HG02884 (cell line): ENCODE measurements around the gene CD38.
"Not testable (repeated sequence)": the region's sequence is repeated elsewhere in the genome, so short reads cannot be mapped to it uniquely, and the experiment has no call there.

Source experiments
- ATAC-seq: cut with Tn5 transposase; IDR thresholded peaks from one replicate; pipeline ENCODE4 v1.9.1; 2021; ENCODE audit warnings: mild to moderate bottlenecking, moderate library complexity; ENCODE audit not compliant: unreplicated experiment

The CD38 gene

GRCh38 chr4:15778289-15779241 lies at the start of gene CD38:
CD38 (plus strand) TSS chr4:15778328; CDS start chr4:15778415, 87 bp downstream.
- ATAC-seq = peak; percentile 71

DNA sequence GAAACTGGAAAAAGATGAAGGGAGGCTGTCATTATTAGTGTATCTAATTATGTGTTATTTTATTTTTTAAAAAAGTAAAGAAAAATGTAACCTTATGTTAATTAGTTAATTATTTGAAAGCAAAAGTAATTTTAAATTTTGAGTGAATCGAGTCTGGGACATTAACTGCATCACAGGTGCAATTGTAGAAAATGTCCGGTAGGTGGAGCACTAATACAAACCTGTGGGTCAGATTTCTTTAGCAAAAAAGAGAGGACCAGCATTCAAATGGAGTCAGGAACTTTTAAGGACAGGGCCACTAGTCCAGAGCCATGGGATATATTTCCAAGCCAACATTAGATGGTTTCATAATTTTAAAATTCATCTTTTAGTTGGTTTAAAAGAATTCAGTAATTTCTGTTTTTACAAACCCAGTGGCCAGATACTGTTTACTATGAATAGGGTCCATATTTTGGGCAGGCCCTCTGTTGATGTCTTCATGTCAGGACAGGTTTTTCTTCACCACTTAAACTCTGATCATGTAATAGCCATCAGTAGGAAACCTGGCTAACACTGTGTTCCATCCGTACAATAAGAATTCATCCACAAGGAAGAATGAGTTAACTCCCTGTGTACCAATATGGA lies 48.1 kb upstream of the CD38 start:
- peak; percentile 63 for ATAC-seq

DNA sequence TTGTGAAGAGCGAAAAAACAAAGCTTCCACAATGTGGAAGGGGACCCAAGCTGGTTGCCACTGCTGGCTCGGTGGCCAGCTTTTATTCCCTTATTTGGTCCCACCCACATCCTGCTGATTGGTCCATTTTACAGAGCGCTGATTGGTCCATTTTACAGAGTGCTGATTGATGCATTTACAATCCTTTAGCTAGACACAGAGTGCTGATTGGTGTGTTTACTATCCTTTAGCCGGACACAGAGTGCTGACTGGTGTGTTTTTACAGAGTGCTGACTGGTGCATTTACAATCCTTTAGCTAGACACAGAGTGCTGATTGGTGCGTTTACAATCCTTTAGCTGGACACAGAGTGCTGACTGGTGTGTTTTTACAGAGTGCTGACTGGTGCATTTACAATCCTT lies 45.1 kb upstream of the CD38 start:
- ATAC-seq = not testable (repeated sequence)

DNA sequence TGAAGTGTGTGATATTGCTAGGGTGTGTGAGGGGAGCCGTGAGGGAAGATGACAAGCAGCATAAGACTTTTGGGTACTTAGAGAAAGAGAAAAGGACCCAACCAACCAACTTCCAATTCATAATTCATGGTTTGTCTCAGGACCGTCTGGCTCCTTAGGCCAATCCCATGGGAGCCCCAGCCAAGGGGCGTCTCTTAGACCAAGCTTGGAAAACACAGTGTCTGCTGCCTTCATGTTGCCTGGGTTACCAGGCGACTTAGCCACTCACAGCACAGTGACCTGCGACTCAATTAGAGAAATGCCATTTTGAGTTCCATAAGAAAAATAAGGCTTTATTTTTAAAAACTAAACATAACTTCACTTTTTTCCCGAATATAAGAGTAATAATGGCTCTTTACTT lies 42.6 kb upstream of the CD38 start:
- no peak for ATAC-seq

DNA sequence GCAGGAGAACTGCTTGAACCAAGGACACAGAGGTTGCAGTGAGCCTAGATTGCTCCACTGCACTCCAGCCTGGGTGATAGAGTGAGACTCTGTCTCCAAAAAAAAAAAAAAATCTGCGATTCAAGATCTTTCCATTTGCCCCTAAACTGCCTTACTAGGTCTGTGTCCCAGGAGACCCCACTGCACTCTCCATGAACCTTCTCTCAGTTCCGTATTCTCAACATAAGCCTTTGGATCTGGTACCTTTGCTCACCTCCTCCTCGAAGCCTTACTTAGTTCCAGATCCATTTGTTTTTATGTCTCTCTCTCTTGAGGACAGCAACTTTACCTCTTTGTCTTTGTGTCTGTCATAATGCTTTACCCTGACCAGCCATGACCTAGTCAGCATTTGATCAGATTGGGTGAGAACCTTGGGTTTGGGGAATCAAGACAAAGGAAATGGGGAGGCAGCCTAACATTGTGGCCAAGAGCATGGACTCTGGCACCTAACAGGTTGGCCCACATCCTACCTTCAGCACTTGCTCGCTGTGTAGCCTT lies 41.5 kb upstream of the CD38 start:
- no peak for ATAC-seq

GRCh38 chr4:15737255-15737654 lies 40.9 kb upstream of the CD38 start:
- ATAC-seq = no peak

DNA sequence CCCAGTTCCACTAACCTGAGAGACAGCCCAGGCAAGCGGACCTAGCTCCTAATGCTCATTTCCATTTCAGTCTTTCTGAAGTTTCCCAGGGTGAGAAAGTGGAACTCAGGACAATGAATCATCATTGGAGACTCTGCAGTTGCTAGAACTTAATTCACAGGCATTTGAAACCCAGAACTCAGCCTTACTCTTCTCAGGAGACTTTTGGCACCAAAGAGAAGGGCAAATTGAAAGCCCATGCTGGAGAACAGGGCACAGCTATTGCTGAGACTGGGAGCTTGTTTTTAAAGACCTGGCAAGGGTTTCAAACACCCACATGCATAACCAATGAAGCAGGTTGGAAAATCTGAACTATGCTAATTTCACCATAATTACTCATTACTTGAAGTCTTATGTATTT lies 39.3 kb upstream of the CD38 start:
- ATAC-seq = no peak

- no peak for ATAC-seq
Measured at GRCh38 chr4:15740764-15741404, 37.2 kb upstream of the CD38 start.

GRCh38 chr4:15742083-15742582 lies 36.0 kb upstream of the CD38 start:
- ATAC-seq = no peak

GRCh38 chr4:15742637-15743036 lies 35.5 kb upstream of the CD38 start:
- ATAC-seq = no peak

DNA sequence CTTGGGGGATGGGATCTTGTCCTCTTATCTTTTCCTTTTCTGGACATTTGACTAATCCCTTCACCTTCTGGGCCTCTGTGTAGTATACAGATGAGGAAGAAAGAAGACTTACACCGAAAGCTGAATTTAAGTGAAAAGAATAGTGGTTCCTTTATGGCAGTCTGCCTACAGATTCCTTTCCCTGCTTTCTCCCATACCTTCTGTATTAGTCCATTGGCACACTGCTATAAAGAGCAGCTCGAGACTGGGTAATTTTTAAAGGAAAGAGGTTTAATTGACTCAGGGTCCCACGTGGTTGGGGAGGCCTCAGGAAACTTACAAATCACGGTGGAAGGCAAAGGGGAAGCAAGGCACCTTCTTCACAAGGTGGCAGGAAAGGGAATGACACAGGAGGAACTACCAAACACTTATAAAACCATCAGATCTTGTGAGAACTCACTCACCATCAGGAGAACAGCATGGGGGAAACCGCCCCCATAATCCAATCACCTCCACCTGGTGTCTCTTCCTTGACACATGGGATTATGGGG lies 34.0 kb upstream of the CD38 start:
- ATAC-seq = no peak

DNA sequence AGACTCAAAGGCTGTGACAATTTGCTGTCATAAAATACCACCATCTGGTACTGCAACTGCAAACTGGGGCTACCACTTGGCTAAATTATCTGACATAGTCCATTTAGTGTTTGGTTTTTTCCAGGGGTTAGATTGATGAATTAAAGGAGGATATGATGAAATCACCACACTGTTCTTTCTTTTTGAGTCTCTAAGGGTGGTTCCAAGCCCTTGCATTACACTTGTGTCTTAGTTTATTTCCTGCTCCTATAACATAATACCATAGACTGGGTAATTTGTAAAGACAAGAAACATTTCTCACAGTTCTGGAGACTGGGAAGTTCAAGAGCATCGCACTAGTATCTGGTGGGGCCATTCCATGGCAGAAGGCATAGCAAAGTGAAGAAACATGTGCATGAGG lies 32.0 kb upstream of the CD38 start:
- no peak for ATAC-seq

GRCh38 chr4:15749001-15749400 lies 29.1 kb upstream of the CD38 start:
- ATAC-seq = no peak

DNA sequence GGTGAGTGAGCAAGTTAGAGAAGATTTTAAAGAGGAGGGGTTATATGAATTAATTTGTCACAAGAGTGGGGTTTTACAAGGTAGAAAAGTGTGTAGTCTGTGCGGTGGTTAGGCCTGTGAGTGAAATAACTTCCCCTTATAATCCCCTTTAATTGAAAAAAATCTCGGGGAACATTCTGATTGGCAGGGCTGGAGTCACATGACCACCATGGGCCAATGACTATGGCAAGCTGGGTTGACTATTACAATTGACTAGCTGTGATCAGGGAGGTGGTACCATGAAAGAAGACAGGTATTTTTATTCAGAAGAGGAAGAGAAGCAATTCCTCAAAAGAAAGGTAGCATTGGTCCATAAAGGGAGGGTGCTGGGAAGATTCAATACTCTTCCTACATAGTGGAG lies 27.0 kb upstream of the CD38 start:
- ATAC-seq = no peak

GRCh38 chr4:15753081-15753480 lies 25.0 kb upstream of the CD38 start:
- ATAC-seq = no peak

- no peak for ATAC-seq
Measured at GRCh38 chr4:15753786-15754185, 24.3 kb upstream of the CD38 start.

- no peak for ATAC-seq
Measured at GRCh38 chr4:15754323-15754722, 23.8 kb upstream of the CD38 start.

DNA sequence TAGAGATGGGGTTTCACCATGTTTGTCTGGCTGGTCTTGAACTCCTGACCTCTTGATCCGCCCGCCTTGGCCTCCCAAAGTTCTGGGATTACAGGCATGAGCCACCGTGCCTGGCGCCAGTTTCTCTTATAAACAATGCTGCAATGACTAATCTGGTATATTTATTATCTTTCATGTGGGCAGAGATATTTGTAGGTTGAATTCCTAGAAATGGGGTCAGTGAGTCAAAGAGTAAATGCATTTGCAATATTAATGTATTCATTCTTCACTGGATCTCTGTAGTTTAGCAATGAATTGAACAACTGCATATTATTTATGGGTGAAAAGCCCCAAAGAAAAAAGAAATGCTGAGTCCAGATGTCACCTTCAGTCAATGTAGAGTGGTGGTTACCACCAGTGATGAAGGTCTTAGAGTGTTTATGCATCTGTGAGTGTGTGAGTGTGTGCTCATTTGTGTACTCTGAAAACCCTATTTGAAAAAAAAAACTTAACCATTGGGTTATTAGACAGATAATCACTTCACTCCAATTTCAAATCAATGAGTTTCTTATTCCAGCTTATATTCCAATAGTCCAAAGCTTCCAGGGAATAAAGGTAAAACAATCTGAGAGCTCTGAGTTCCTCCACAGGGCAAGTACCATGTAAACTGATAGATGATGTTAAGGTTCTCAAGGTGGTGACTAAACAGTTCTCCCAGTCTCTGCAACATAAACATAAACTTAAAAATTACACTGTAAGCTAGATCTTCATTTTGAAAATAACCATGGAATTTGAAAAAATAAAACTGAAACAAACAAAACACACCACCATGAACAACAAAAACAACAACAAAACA lies 22.6 kb upstream of the CD38 start:
- ATAC-seq = peak; percentile 24

GRCh38 chr4:15756361-15756861 lies 21.7 kb upstream of the CD38 start:
- ATAC-seq = peak; percentile 79

DNA sequence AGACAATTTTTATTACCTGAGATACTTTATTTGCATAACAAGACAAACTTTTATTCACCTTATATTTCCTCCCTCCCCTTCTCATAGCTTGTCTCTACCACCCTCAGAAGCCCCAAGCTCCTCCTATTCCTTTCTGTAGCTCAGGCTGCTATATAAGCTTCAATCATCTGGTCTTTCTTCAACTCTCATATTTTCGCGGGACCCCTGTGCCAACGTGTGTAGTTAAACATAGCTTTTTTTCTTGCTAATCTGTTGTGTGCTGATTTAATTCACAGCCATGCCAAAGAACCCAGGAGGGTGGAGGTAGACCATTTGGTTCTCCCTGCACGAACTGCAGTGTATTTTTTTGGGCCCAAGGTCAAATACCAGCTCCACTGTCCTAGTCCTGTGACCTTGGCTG lies 21.1 kb upstream of the CD38 start:
- ATAC-seq = no peak
